HepG2 (cell line): ENCODE results near the gene EFHD2. TPM values are rescaled to one million over a fixed set of nuclear protein-coding genes. Genes with fewer than 3 reads are reported as not detected.

Experiments
- ELF1 ChIP-seq: sonication (generic); formaldehyde crosslinking; IDR thresholded peaks from 2 replicates; pipeline ENCODE4 v1.4.0; 2020; ENCODE audit warnings: missing genetic modification reagents
- ERF ChIP-seq: IDR thresholded peaks from 2 replicates; pipeline ENCODE4 v1.6.1; 2018; ENCODE audit warnings: missing biosample characterization, missing genetic modification reagents
- GABPB1 ChIP-seq: IDR thresholded peaks from 2 replicates; pipeline ENCODE4 v1.6.1; 2016; ENCODE audit warnings: mild to moderate bottlenecking, missing genetic modification reagents, moderate library complexity, missing compliant biosample characterization
- JARID2 ChIP-seq: sonication (generic); formaldehyde crosslinking; IDR thresholded peaks from 2 replicates; pipeline ENCODE4 v1.8.1; 2023; ENCODE audit warnings: missing genetic modification reagents, inconsistent platforms; ENCODE audit not compliant: insufficient replicate concordance
- MBD4 ChIP-seq: IDR thresholded peaks from 2 replicates; pipeline ENCODE4 v1.6.1; 2012; ENCODE audit warnings: low read length, inconsistent platforms, borderline replicate concordance
- MED8 ChIP-seq: sonication (generic); formaldehyde crosslinking; IDR thresholded peaks from 2 replicates; pipeline ENCODE4 v1.8.1; 2023; ENCODE audit warnings: mild to moderate bottlenecking, missing genetic modification reagents; ENCODE audit not compliant: insufficient replicate concordance
- NR1H2 ChIP-seq: sonication (generic); formaldehyde crosslinking; IDR thresholded peaks from 2 replicates; pipeline ENCODE4 v1.8.1; 2022; ENCODE audit warnings: low read depth, missing genetic modification reagents, borderline replicate concordance
- SMYD3 ChIP-seq: sonication (generic); formaldehyde crosslinking; IDR thresholded peaks from 2 replicates; pipeline ENCODE4 v1.8.1; 2023; ENCODE audit warnings: mild to moderate bottlenecking, missing genetic modification reagents
- ZNF17 ChIP-seq: sonication (generic); formaldehyde crosslinking; IDR thresholded peaks from 2 replicates; pipeline ENCODE4 v1.5.0; 2020; ENCODE audit warnings: mild to moderate bottlenecking, missing genetic modification reagents
- ZNF546 ChIP-seq: sonication (generic); formaldehyde crosslinking; conservative IDR thresholded peaks from 2 replicates; pipeline ENCODE4 v1.8.1; 2023; ENCODE audit warnings: mild to moderate bottlenecking, missing genetic modification reagents
- ZNF563 ChIP-seq: sonication (generic); formaldehyde crosslinking; IDR thresholded peaks from 2 replicates; pipeline ENCODE4 v1.8.0; 2022; ENCODE audit warnings: mild to moderate bottlenecking, moderate library complexity, missing genetic modification reagents
- polyA plus RNA-seq, 8 experiments: library from polyadenylated mRNA; depleted of rRNA in 3 of 8; stranded (reverse) in 7 of 8; unstranded in 1 of 8; fragments of >200 nt; fragmentation: Illumina TruSeq in 4 of 8; extraction: Trizol in 4 of 8; gene quantifications; 2 replicates each; pipeline versions ENCODE4 v1.2.1 to v1.2.3, GENCODE V29; 2011 to 2016; ENCODE audit warnings: low read depth in 4 of 8, missing spikeins in 1 of 8, mixed read lengths in 1 of 8; ENCODE audit not compliant: insufficient read depth in 1 of 8
- total RNA-seq, 5 experiments: library from RNA; depleted of rRNA; stranded (reverse); fragments of >200 nt; fragmentation: Illumina TruSeq; extraction: Trizol; gene quantifications; 2 replicates each; pipeline ENCODE4 v1.2.3, GENCODE V29; 2016; ENCODE audit warnings: low read depth in 1 of 5
- TF ChIP-seq, protein P1 (sequence below): sonication (generic); formaldehyde crosslinking; IDR thresholded peaks from 2 replicates; pipeline ENCODE4 v1.5.0; 2020; ENCODE audit warnings: mild to moderate bottlenecking, missing genetic modification reagents
- TF ChIP-seq, protein P2 (sequence below): sonication (generic); formaldehyde crosslinking; IDR thresholded peaks from 2 replicates; pipeline ENCODE4 v1.4.0; 2020; ENCODE audit warnings: missing genetic modification reagents
- TF ChIP-seq, protein P3 (sequence below): sonication (generic); formaldehyde crosslinking; IDR thresholded peaks from 2 replicates; pipeline ENCODE4 v1.5.0; 2020; ENCODE audit warnings: missing genetic modification reagents
- TF ChIP-seq, protein P4 (sequence below): fragments of 450-650 bp; IDR thresholded peaks from 2 replicates; pipeline ENCODE4 v1.6.1; 2016
- TF ChIP-seq, protein P5 (sequence below): sonication (generic); formaldehyde crosslinking; IDR thresholded peaks from 2 replicates; pipeline ENCODE4 v1.4.0; 2020; ENCODE audit warnings: missing genetic modification reagents

Gene EFHD2
- total and polyA plus RNA-seq, 2 of the 13 experiments (the other 11 are each of a cell fraction or from before 2014, with no cell fraction given) = 9.4 to 12.7 TPM

DNA sequence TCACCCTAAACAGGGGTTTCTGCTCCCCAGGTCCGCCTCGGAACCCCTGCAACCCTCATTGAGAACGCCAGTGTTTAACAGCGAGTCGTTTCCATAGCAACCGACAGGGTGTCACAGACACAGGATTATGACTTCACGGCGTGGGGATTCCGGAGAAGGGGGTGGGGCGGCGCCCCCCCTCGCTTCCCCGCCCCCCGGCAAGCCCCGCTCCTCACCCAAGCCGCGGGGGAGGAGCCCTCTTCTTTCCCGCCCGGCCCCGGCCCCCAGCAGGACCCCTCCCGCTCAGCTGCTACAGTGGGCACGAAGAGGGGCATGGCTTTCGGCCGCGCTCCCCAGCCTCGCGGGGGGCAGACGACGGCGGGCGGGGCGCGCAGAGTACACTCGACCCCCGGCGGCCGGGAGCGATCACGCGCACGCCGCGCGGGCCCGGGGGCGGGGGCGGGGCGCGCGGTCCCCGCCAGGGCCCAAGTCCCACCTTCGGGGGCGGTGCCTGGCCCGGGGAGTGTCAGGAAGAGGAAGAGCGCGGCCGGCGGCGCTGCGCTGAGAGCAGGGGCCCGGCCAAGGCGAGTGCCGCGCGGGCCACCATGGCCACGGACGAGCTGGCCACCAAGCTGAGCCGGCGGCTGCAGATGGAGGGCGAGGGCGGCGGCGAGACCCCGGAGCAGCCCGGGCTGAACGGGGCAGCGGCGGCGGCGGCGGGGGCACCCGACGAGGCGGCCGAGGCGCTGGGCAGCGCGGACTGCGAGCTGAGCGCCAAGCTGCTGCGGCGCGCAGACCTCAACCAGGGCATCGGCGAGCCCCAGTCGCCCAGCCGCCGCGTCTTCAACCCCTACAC lies at the start of gene EFHD2 (continued):
- peak; percentile 59; the same call in 1 of the 2 replicates for TF ChIP-seq GABPB1 (CRISPR knock-in tag)
- TF ChIP-seq, protein P1, sequence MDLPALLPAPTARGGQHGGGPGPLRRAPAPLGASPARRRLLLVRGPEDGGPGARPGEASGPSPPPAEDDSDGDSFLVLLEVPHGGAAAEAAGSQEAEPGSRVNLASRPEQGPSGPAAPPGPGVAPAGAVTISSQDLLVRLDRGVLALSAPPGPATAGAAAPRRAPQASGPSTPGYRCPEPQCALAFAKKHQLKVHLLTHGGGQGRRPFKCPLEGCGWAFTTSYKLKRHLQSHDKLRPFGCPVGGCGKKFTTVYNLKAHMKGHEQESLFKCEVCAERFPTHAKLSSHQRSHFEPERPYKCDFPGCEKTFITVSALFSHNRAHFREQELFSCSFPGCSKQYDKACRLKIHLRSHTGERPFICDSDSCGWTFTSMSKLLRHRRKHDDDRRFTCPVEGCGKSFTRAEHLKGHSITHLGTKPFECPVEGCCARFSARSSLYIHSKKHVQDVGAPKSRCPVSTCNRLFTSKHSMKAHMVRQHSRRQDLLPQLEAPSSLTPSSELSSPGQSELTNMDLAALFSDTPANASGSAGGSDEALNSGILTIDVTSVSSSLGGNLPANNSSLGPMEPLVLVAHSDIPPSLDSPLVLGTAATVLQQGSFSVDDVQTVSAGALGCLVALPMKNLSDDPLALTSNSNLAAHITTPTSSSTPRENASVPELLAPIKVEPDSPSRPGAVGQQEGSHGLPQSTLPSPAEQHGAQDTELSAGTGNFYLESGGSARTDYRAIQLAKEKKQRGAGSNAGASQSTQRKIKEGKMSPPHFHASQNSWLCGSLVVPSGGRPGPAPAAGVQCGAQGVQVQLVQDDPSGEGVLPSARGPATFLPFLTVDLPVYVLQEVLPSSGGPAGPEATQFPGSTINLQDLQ (CRISPR knock-in tag) = no peak
- TF ChIP-seq, protein P2, sequence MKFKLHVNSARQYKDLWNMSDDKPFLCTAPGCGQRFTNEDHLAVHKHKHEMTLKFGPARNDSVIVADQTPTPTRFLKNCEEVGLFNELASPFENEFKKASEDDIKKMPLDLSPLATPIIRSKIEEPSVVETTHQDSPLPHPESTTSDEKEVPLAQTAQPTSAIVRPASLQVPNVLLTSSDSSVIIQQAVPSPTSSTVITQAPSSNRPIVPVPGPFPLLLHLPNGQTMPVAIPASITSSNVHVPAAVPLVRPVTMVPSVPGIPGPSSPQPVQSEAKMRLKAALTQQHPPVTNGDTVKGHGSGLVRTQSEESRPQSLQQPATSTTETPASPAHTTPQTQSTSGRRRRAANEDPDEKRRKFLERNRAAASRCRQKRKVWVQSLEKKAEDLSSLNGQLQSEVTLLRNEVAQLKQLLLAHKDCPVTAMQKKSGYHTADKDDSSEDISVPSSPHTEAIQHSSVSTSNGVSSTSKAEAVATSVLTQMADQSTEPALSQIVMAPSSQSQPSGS = no peak
- TF ChIP-seq, protein P3, sequence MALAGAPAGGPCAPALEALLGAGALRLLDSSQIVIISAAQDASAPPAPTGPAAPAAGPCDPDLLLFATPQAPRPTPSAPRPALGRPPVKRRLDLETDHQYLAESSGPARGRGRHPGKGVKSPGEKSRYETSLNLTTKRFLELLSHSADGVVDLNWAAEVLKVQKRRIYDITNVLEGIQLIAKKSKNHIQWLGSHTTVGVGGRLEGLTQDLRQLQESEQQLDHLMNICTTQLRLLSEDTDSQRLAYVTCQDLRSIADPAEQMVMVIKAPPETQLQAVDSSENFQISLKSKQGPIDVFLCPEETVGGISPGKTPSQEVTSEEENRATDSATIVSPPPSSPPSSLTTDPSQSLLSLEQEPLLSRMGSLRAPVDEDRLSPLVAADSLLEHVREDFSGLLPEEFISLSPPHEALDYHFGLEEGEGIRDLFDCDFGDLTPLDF (CRISPR knock-in tag) = 0 out of 2 replicates have a peak, but pooled peaks have one; percentile 30
- TF ChIP-seq ZNF546 = no peak
- no peak for TF ChIP-seq SMYD3 (CRISPR knock-in tag)
- TF ChIP-seq ZNF17 (CRISPR knock-in tag) = no peak
- TF ChIP-seq JARID2 (CRISPR knock-in tag) = no peak
- peak; percentile 51 for TF ChIP-seq ZNF563
- no peak for TF ChIP-seq MBD4
- no peak for TF ChIP-seq MED8 (CRISPR knock-in tag)
- no peak; the same call in none of the 2 replicates for TF ChIP-seq ERF (CRISPR knock-in tag)
- TF ChIP-seq, protein P4, sequence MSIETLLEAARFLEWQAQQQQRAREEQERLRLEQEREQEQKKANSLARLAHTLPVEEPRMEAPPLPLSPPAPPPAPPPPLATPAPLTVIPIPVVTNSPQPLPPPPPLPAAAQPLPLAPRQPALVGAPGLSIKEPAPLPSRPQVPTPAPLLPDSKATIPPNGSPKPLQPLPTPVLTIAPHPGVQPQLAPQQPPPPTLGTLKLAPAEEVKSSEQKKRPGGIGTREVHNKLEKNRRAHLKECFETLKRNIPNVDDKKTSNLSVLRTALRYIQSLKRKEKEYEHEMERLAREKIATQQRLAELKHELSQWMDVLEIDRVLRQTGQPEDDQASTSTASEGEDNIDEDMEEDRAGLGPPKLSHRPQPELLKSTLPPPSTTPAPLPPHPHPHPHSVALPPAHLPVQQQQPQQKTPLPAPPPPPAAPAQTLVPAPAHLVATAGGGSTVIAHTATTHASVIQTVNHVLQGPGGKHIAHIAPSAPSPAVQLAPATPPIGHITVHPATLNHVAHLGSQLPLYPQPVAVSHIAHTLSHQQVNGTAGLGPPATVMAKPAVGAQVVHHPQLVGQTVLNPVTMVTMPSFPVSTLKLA = no peak
- TF ChIP-seq, protein P5, sequence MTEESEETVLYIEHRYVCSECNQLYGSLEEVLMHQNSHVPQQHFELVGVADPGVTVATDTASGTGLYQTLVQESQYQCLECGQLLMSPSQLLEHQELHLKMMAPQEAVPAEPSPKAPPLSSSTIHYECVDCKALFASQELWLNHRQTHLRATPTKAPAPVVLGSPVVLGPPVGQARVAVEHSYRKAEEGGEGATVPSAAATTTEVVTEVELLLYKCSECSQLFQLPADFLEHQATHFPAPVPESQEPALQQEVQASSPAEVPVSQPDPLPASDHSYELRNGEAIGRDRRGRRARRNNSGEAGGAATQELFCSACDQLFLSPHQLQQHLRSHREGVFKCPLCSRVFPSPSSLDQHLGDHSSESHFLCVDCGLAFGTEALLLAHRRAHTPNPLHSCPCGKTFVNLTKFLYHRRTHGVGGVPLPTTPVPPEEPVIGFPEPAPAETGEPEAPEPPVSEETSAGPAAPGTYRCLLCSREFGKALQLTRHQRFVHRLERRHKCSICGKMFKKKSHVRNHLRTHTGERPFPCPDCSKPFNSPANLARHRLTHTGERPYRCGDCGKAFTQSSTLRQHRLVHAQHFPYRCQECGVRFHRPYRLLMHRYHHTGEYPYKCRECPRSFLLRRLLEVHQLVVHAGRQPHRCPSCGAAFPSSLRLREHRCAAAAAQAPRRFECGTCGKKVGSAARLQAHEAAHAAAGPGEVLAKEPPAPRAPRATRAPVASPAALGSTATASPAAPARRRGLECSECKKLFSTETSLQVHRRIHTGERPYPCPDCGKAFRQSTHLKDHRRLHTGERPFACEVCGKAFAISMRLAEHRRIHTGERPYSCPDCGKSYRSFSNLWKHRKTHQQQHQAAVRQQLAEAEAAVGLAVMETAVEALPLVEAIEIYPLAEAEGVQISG = peak; percentile 50; the same call in 1 of the 2 replicates
- no peak for TF ChIP-seq NR1H2 (CRISPR knock-in tag)
- no peak; the same call in 1 of the 2 replicates for TF ChIP-seq ELF1 (CRISPR knock-in tag)
